HK-2 (cell line): ENCODE measurements around the gene SMC1B.
"Not testable (repeated sequence)": the region's sequence is repeated elsewhere in the genome, so short reads cannot be mapped to it uniquely, and the experiment has no call there.

ENCODE experiments used
- DNase-seq: peaks from one replicate; pipeline ENCODE4 v3.0.0-alpha.2; 2018; ENCODE audit not compliant: unreplicated experiment

The SMC1B gene

DNA sequence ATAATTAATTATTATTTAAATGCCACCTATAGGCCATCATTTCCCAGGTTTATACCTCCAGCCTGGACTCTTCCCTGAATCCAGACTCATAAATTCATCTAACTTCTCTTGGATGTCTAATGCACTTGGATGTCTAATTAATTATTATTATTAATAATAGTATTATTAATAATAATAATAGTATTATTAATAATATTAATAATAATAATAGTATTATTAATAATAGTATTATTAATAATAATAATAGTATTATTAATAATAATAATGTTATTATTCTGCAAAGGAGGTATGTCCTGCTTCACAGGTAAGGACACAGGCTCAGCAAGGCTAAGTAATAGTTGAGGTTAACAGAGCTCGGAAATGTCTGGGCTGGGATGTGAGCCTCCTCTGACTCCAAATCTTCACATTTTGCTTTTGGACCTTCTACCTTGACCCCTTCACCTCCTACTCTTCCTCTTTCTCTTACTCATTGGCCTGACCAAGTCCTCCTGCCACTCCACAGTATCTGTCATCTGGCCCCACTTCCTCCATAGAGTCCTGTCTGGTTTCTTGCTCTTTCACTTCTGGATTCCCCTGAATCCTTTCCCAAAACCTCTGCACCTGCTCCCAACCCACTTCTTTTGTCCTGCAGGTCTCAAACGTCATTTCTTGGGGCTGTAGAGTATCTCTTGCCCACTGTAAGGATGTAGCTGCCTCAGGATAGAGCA, 8.1 kb upstream of the SMC1B start:
- no peak for DNase-seq

DNA sequence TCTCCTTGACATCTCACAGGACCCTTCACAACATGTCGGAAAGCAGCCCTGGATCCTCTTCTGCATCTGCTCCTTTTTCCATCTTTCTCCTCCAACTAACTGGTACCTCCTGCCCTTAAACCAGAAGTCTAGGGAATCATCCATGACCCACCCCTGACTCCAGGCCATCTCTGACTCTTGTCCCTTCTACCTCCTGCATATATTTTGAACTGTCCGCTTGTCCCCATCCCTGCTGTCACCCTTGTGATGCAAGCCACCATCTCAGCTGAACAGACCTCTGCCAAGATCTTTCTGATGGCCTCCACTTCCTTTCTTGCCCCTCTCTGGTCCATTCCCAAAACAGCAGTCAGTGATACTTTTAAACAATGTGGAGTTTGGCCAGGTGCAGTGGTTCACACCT, 7.1 kb upstream of the SMC1B start:
- DNase-seq: no peak

DNA sequence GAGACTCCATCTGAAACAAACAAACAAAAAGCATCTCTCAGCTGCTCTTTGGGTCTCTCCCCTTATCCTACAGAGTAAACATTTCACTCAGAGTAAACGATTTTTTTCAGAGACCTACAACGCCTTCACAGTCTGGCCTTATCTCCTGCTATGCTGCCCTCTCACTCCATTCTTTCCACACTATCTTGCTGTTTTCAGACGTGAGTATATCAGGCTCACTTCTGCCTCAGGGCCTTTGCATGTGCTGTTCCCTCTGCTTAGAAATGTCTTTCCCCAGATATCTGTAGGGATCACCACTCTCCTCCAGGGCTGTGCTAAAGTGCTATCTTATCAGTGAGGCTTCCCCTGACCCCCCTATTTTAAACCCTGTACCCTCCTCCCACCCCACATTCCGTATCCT, 6.6 kb upstream of the SMC1B start:
- DNase-seq: no peak

DNA sequence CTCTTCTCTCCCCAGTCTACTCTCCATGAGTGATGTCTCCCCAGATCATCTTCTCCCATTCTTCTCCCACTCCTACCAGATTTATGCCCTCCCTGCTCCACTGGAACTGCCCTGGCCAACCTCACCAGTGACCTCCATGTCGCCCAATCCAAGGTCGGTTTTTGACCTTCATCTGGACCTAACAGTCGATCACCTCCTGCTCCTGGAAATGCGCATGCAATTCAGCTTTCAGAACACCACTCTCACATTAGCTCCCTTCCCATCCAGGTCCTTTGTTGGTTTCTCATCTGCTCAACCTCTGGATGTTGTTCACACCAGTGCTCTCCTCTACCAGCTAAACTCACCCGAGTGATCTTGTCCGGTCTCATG, 5.4 kb upstream of the SMC1B start:
- no peak for DNase-seq

DNA sequence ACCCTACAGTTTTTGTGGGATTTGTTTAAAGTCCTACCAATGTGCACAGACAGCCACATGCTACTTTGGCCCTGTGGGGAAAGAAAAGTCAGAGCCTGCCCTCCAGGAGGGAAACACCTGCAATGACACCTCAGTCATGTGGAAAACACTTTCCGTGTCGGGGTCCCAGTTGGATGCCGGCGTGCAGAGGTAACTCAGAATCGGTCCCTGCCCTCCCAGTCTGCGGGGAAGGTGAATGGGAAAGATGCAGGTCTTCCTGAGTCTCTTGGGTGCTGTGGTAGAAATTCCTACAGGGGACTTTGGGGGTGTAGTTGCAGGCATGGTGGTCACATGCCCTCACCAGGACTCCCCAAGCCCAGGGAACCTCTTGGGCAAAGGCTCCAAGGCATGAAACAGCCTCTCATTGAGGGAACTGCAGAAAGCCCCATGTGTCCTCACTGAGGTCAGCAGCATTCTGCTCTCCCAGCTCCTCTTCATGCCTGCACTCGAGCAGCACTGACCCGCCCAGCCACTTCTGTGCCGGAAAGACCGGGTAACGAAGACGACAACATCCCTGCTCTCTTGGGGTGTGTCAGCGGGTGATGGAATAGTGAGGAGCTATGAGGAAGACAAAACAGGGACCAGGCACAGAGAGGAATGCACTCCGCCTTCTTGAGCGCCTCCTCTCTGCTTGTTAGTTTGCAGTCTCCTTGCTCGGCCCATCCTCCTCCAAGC, 4.8 kb upstream of the SMC1B start:
- no peak for DNase-seq

DNA sequence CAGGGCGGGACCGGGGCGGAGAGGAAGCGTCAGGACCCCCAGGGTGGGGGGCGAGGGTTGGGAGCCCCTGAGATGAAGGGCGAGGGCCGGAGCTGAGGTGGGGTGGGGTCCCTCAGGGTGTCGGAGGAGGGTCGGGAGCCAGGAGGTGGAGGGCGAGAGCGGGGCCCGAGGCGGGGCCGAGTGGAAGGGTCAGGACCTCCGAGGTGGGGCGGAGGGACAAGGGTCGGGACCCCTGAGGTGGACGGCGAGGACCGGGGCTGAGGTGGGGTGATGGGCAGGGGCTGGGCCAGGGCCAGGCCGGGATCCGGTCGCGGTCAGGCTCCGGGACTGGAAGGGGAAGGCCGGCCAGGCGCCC, 409 bp downstream of the SMC1B start:
- no peak for DNase-seq

DNA sequence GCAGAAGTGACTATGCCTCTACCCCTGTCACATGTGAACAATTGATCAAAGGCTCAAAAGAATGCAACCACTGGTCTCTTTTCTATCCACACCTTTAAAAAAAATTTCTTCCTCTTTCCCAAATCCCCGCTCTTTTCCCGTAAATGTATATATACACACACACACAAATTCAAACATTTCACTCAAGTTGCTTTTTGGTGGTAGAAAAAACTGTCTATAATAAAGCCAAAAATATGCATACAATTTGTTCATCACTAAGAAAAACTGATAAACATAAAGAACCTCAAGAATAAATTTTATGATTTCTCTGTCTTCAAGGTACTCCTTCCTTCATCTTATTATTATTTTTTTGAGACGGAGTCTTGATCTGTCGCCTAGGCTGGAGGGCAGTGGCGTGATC, 5.6 kb downstream of the SMC1B start:
- no peak for DNase-seq

DNA sequence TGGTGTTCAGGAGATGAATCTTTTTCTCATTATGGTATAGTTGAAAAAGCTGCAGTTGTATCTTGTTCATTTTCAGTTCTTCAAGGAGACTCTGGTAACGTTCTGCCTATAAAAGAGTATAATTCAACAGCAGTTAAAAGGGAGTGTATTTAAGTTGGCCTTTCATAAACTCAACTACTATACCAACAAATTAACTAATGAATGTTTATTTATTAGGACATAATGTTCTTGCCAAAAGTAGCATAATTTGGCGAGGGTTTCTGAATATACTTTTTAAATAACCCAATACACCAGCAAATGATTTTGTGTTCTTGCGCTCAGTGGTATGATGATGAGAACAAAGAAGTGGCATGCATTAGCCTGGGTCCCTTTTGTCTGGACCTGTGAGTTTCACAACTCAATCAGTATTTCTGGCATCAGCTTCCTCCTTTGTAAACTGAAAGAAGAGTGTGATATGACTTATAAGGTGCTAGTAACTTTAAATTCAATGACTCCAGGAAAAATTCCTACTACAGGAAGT, 10.9 kb downstream of the SMC1B start:
- no peak for DNase-seq

DNA sequence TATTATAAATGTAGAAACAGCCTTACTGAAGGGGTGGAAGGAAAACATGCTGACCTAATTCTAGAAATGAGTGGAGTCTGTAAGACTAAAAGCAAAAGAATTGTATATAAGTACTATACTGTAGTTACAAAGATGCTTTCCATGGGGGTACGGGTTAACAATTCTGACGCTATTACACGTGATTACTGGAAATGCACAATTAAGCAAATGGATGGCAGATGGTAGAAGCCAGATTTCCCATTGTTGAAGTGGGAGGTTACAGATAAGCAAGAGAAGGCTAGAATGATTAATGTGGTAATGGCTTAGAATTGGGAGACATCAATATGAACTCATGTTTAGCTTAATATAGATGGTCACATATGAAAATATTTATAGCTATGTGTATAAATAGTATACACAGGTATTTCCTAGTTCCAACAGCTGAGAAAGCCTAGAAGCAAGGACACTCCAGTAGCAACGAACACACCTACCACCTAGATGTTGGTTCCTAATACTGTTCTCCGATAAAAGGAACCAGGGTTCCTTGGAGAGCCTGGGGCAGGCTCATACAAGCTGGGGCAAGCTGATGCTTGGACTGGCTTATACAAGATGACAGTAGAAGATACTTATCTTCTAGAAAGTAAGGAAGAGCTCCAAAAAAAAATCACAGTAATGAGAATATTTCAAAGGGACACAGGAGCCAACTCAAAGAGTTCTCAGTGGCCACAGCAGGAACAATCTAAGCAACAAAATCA, 13.5 kb downstream of the SMC1B start:
- DNase-seq: no peak

DNA sequence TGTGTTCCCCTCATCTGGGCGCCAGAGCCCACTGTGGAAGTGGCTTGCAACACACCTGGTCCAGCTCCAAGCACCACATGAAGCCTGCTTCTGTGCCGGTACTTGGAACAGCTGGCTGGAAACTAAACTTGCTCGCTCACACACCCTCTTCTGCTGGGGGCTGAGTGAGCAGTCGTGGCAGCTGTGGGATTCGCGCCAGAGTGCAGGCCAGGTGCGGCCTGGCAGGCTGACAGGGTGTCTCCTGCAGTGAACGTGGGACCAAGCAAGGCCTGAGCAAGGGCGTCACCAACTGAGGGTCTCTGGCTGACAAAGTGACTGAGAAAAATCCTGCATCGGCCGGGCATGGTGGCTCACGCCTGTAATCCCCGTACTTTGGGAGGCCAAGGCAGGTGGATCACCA, 15.2 kb downstream of the SMC1B start:
- DNase-seq: no peak

DNA sequence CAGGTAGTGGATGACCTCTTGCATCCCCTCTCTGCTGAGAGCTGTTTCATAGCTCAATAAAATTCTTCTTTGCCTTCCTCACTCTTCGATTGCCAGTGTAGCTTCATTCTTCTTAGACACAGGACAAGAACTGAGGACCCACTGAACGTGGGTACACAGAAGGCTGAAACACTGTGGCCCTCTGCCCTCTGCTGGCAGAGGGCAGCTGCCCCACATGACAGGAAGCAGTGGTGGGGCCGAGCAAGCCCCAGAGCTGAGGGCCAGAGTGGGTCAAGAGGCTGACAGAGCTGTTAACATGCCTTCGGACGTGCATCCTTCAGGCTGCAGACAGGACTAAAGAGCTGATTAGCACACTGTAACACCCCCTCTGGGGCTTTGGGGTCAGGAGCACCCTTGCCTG, 15.6 kb downstream of the SMC1B start:
- DNase-seq: no peak

DNA sequence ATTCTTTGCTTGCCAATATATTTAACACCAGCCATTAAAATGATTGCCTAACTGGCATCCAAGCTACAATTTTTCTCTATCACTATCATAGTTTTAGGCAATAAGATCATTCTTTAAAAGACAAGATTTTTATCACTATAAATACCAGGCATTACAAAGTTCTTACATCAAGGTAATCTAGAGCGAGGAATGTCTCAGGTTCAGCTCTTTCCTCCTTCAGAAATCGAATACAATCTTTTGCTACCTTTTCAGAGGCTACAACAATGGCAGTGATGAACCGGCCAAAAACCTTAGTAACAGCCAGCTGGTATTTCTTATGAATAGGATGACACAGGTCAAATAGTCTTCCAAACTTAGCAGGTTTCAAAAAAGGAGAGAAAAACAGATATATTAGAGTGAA, 23.9 kb downstream of the SMC1B start:
- DNase-seq: no peak

DNA sequence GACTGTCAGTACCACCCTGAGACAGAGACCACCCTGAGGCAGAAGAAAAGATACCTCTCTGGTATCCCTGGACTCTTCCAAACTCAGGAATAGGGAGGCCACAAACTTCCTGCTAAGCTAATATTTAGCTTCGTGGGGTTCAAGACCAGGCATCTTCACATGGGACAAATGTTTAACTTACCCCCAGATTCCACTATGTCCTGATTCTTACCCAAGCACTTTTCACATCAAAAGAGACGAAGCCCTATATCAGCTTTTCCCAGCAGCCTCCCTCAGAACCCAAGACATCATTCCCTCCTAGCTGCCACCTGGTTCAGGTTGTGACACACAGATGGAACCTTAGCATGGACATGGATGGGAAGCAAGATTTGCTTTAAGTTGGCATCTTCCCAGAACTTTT, 32.1 kb downstream of the SMC1B start:
- no peak for DNase-seq

DNA sequence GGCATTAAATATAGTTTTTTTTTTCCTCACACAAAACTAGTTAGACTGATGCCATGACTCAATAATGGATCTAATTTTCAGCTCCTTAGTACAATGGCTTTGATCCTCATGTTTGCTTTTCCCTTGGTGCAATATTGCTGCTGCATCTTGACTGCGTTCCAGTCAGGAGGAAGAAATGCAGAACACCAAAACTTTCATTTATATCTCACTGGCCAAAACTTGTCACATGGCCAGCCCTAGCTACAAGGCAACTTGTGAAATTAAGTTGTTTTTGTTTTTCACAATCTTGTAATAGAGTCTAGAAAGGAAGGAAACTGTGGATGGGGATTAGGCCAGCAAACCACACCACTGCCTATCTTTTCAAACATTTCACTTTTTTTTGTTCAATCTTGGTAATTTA, 36.7 kb downstream of the SMC1B start:
- DNase-seq: no peak

DNA sequence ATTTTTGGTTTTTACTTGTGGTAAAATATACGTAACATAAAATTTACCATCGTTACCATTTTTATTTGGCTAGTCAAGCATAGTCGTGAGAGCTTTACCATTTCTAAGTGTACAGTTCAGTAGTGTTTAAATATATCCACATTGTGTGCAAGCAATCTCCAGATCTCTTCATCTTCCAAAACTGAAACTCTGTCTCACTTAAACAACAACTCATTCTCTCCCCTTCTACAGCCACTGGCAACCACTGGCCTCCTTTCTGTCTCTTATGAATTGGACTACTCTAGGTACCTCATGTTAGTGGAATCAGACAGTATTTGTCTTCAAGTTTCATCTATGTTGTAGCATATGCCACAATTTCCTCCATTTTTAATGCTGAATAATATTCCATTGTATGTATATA, 37.4 kb downstream of the SMC1B start:
- DNase-seq: no peak

DNA sequence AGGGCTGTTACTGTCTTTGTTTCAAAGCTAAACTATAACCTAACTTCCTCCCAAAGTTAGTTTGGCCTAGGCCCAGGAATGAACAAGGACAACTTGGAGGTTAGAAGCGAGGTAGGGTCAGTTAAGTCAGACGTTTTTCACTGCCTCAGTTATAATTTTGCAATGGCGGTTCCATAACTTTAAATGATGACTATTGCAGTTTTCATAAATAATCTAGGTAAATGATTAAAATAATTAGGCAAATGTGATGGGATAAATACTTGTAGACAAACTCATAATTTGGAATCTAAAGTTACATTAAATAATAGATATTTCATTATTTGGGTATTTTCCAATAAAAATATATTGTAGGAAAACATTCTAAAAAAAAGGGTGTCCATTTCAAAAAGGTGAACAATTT, 39.8 kb downstream of the SMC1B start:
- not testable (repeated sequence) for DNase-seq

DNA sequence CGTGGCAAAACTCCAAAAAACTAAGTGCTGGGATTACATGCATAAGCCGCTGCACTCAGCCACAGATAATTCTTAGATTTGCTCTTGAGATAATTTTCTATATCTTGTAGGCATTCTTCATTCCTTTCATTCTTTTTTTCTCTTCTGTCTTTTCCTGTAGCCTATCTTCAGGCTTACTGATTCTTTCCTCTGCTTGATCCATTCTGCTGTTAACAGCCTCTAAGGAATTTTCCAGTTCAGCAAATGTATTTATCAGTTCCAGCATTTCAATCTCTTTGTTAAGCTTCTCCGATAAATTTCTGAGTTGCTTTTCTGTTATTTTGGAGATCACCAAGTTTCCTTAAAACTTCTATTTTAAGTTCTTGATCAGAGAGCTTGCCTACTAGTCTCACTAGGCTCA, 46.7 kb downstream of the SMC1B start:
- DNase-seq: no peak

DNA sequence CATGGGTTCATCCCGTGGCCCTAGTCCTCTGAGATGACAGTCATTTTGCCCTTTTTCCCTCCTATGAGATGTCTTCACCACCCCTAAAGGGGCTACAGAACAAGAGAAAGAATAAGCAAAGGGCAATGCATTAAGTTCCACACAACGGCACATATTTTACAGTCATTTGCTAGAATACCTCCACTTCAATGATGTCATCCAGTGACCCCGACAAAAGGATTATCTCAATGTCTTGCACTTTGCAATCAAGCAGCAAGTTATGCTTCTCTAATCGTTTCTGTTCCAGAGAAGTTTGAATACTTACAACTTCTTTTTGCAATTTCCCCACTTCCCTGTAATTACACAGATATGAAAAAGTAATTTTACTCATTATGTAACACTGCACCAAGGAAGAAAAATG, 53.8 kb downstream of the SMC1B start:
- DNase-seq: no peak

DNA sequence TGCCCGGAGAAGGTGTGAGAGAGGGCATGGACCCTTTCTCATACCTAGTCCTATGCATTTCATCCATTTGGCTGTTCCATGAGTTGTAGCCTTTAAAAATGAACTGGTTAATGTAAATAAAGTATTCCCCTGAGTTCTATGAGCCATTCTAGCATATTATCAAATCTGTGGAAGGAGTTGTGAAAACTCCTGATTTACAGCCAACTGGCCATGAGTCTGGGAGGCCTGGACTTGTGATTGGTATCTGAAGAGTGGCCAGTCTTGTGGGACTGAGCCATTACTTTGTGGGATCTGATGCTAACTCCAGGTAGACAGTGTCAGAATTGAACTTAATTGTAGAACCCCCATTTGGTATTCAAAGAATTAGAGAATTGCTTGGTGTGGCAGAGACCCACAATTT, 55.3 kb downstream of the SMC1B start:
- no peak for DNase-seq

DNA sequence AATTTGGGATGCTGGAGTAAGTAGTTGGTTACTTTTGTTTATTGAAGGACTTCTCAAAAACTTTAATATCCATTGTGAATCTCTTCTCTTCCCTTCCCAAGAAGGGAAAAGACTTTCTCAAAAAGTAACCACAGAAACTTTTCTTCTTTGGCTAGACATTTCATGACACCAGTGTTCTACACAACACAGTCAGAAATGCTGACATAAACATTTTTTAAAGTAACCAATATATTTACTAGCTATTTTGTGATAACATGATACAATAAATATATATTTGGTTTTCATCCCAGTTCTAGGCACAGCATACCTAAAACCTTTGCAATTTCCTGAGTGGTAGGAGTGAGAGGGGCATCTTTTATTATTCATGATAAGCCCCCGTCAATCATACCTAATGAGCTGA, 55.9 kb downstream of the SMC1B start:
- DNase-seq: no peak

DNA sequence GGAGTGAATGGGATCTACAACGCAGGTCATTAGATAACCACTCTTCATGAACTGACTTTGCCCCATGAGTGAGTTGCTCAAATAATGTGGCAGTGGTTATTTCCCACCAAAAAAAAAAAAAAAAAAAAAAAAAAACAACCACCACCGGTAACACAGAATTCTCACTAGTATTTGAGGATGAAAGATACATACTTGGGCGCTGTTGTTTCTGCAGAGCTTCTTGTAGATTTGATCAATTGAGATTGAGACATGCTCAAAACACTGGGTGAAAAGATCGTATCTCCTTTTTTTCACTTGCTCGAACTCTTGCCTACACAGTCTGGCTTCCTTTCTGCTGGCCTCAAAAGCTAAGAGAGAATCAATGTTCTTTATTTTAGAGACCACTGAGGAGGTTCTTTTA, 59.6 kb downstream of the SMC1B start:
- no peak for DNase-seq

DNA sequence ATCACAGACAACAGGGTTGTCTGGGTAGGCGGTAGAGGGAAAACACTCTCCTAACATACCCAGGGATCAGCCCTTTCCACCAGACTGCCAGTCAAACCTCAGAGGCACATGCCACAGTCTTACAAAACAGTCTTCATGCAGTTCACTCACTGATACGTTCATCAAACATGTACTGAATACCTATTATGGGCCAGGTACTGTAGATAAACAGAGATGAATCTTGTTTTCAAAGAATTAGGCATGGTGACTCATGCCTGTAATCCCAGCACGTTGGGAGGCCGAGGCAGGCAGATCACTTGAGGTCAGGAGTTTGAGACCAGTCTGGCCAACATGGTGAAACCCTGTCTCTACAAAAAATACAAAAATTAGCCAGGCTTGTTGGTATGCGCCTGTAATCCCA, 60.6 kb downstream of the SMC1B start:
- not testable (repeated sequence) for DNase-seq

DNA sequence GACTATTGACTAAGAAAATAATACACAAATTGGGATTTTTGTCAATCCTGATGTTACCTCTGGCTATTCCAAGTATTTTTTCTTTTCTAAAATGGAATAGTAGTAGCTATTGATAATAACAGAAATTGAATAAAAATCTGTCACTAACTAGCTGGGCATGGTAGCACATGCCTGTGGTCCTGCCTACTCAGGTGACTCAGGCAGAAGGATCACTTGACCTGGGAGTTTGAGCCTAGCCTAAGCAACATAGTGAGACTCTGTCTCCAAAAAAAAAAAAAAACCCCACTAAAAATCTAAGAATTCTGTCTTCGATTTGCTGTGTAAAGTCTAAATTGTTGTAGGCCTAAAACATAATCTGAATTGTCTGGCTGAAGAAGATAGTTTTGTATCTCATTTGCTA, 61.4 kb downstream of the SMC1B start:
- DNase-seq: no peak
